A673 (cell line): ENCODE measurements around the gene ELK3.

Experiments
- CTCF ChIP-seq: fragments of 300-800, 200-600 bp; sonication (generic); conservative IDR thresholded peaks from 2 replicates; pipeline ENCODE4 v1.5.1; 2017; ENCODE audit warnings: low read depth, mild to moderate bottlenecking, antibody characterized with exemption, low read length, moderate library complexity, mixed read lengths
- EZH2 ChIP-seq: fragments of 200-600 bp; sonication (generic); IDR thresholded peaks from 2 replicates; pipeline ENCODE4 v1.6.1; 2017; ENCODE audit warnings: borderline replicate concordance, low read depth, mild to moderate bottlenecking, mixed read lengths, antibody characterized with exemption, low read length; ENCODE audit not compliant: poor library complexity, severe bottlenecking

- TF ChIP-seq CTCF, result no peak
- TF ChIP-seq EZH2, result no peak
These were observed 39.0 kb downstream of the ELK3 start for GRCh38 chr12:96233168-96233567.
